NCI-H446 treated with DMSO at 0.1 percent for 48 hours (cell line): ENCODE measurements around the gene ECM1.

Experiments used
- DNase-seq: peaks from one replicate; lab custom pipeline; 2025; lab: John Stamatoyannopoulos, UW

ECM1 gene

GRCh38 chr1:150507912-150508864, at the start of gene ECM1:
TSS of gene ECM1 (plus strand) at chr1:150508109. CDS start at chr1:150508210, 101 bp downstream.
- no peak for DNase-seq

- no peak for DNase-seq
Observed at GRCh38 chr1:150464422-150464826, 43.5 kb upstream of the ECM1 start.

GRCh38 chr1:150466964-150467363, 40.9 kb upstream of the ECM1 start:
- DNase-seq, result no peak

- DNase-seq, result no peak
Observed at GRCh38 chr1:150469291-150469690, 38.6 kb upstream of the ECM1 start.

GRCh38 chr1:150472601-150473200, 35.2 kb upstream of the ECM1 start:
- no peak for DNase-seq

GRCh38 chr1:150473659-150474058, 34.2 kb upstream of the ECM1 start:
- no peak for DNase-seq

- DNase-seq, result no peak
Observed at GRCh38 chr1:150474869-150475268, 33.0 kb upstream of the ECM1 start.

- DNase-seq, result no peak
Observed at GRCh38 chr1:150476754-150477153, 31.2 kb upstream of the ECM1 start.

GRCh38 chr1:150477320-150477719, 30.6 kb upstream of the ECM1 start:
- DNase-seq, result no peak

- DNase-seq, result no peak
Observed at GRCh38 chr1:150477733-150478132, 30.2 kb upstream of the ECM1 start.

GRCh38 chr1:150479370-150479769, 28.5 kb upstream of the ECM1 start:
- DNase-seq, result no peak

GRCh38 chr1:150479927-150480352, 28.0 kb upstream of the ECM1 start:
- no peak for DNase-seq

GRCh38 chr1:150484431-150484830, 23.5 kb upstream of the ECM1 start:
- DNase-seq, result no peak

GRCh38 chr1:150484861-150485260, 23.0 kb upstream of the ECM1 start:
- DNase-seq, result no peak

GRCh38 chr1:150486966-150487762, 20.7 kb upstream of the ECM1 start, which contains the start of gene TARS2:
TSS of gene TARS2 (plus strand) at chr1:150487419. CDS start at chr1:150487451, 32 bp downstream.
- DNase-seq, result peak; percentile 98

GRCh38 chr1:150487763-150488115, 20.2 kb upstream of the ECM1 start:
- DNase-seq, result no peak

- no peak for DNase-seq
Observed at GRCh38 chr1:150493175-150493574, 14.7 kb upstream of the ECM1 start.

- DNase-seq, result no peak
Observed at GRCh38 chr1:150498342-150498741, 9.6 kb upstream of the ECM1 start.

- DNase-seq, result no peak
Observed at GRCh38 chr1:150505431-150505830, 2.5 kb upstream of the ECM1 start.

GRCh38 chr1:150508982-150509381, 1.1 kb downstream of the ECM1 start:
- DNase-seq, result no peak

- DNase-seq, result no peak
Observed at GRCh38 chr1:150511551-150511950, 3.6 kb downstream of the ECM1 start.

GRCh38 chr1:150511985-150512660, 4.2 kb downstream of the ECM1 start:
- DNase-seq, result no peak
